Smooth muscle cell (in vitro differentiated cells): ENCODE results near the gene MSI1. TPM values are rescaled to one million over a fixed set of nuclear protein-coding genes. Genes with fewer than 3 reads are reported as not detected.

ENCODE experiments used
- DNase-seq: peaks from one replicate; lab custom pipeline; 2025; ENCODE audit not compliant: unreplicated experiment; lab: John Stamatoyannopoulos, UW
- H2AFZ ChIP-seq: fragments of 200-600 bp; sonication (generic); 2 replicates; pipeline ENCODE4 v1.6.0; 2016; ENCODE audit warnings: antibody characterized with exemption, low read depth, mild to moderate bottlenecking
- H3F3A ChIP-seq: fragments of 200-600 bp; sonication (generic); 2 replicates; pipeline ENCODE4 v1.6.0; 2017; ENCODE audit warnings: antibody characterized with exemption, low read depth
- H3K27ac ChIP-seq: fragments of 200-600 bp; sonication (generic); 2 replicates; pipeline ENCODE4 v1.5.1; 2016; ENCODE audit warnings: low read depth, mild to moderate bottlenecking
- H3K27me3 ChIP-seq: fragments of 200-600 bp; sonication (generic); 2 replicates; pipeline ENCODE4 v1.6.1; 2016; ENCODE audit warnings: low read depth, mild to moderate bottlenecking
- H3K36me3 ChIP-seq: fragments of 200-600 bp; sonication (generic); 2 replicates; pipeline ENCODE4 v1.5.1; 2016; ENCODE audit warnings: low read depth
- H3K4me1 ChIP-seq: fragments of 200-600 bp; sonication (generic); 2 replicates; pipeline ENCODE4 v1.5.1; 2016; ENCODE audit warnings: low read depth
- H3K4me2 ChIP-seq: fragments of 200-600 bp; sonication (generic); 2 replicates; pipeline ENCODE4 v1.6.0; 2016; ENCODE audit warnings: mild to moderate bottlenecking
- H3K4me3 ChIP-seq: fragments of 200-600 bp; sonication (generic); 2 replicates; pipeline ENCODE4 v1.5.1; 2016; ENCODE audit warnings: mild to moderate bottlenecking
- H3K79me2 ChIP-seq: fragments of 200-600 bp; sonication (generic); 2 replicates; pipeline ENCODE4 v1.6.0; 2016; ENCODE audit warnings: low read depth, mild to moderate bottlenecking
- H3K9ac ChIP-seq: fragments of 200-600 bp; sonication (generic); 2 replicates; pipeline ENCODE4 v1.6.0; 2016; ENCODE audit warnings: low read depth
- H3K9me3 ChIP-seq: fragments of 200-600 bp; sonication (generic); replicated peaks from 2 replicates; pipeline ENCODE4 v1.5.1; 2016; ENCODE audit warnings: low read depth
- H4K20me1 ChIP-seq: fragments of 200-600 bp; sonication (generic); 2 replicates; pipeline ENCODE4 v1.6.0; 2016; ENCODE audit warnings: low read depth
- WGBS: methylation state at CpG from one replicate; pipeline ENCODE4 v1.1.7; 2016; ENCODE audit warnings: low lambda C conversion rate; 5-methylcytosine and 5-hydroxymethylcytosine counted together
- polyA plus RNA-seq: library from polyadenylated mRNA; unstranded; fragments of >200 nt; fragmentation: Nextera tagmentation; extraction: Ambion mirVana; gene quantifications from 2 replicates; pipeline ENCODE4 v1.2.1, GENCODE V29; 2016
- total RNA-seq: library from RNA; depleted of rRNA; stranded (reverse); fragments of >200 nt; gene quantifications from 2 replicates; pipeline ENCODE4 v1.2.3, GENCODE V29; 2014
- TF ChIP-seq, protein P1 (sequence below): fragments of 200-600 bp; sonication (generic); IDR thresholded peaks from 2 replicates; pipeline ENCODE4 v1.5.1; 2017; ENCODE audit warnings: borderline replicate concordance, mild to moderate bottlenecking, antibody characterized with exemption; ENCODE audit not compliant: insufficient read depth, poor library complexity, severe bottlenecking

The MSI1 gene
- total and polyA plus RNA-seq, 2 experiments from 2014 or later: 1.3 to 6.8 TPM

DNA sequence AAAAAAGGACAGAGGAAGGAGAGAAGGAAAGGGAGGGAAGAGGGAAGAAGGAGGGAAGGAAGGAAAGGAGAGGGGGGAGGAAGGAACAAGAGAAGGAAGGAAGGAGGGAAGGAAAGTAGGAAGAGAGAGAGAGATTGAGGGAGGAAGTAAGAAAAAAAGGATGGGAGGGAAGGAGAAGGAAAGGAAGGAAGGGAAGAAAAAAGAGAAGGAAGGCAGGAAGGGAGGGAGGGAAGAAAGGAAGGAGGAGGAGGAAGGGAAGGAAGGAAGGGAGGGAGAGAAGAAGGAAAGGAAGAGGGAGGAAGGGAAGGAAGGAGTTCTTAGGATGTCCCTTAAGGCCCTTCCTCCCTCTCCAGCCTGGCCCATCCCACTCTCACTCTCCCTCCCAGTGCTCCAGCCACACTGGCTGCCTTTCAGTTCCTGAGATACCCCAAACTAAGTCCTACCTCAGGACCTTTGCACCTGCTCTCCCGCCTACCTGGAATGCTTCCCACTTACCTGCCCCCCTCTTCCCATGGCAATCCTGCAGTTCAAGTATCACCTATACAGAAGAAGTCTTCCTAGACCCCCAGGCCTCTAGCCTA is 21.7 kb upstream of the MSI1 start:
- no peak overlapping the region for H2AFZ ChIP-seq
- no peaks in the 10 kb centered on the region for H3K36me3 ChIP-seq
- peaks cover 13% of the 10 kb centered on the region for H3K27me3 ChIP-seq
- H4K20me1 ChIP-seq: no peaks in the 10 kb centered on the region
- DNase-seq: no peak
- H3K79me2 ChIP-seq: no peaks in the 10 kb centered on the region
- 100% methylated on average over 1 of the region's 1 CpG for WGBS
- H3K9me3 ChIP-seq: no peaks in the 10 kb centered on the region
- no peak overlapping the region for H3K9ac ChIP-seq
- H3K4me1 ChIP-seq: peaks cover 26% of the 10 kb centered on the region
- no peak overlapping the region for H3K27ac ChIP-seq
- TF ChIP-seq, protein P1, sequence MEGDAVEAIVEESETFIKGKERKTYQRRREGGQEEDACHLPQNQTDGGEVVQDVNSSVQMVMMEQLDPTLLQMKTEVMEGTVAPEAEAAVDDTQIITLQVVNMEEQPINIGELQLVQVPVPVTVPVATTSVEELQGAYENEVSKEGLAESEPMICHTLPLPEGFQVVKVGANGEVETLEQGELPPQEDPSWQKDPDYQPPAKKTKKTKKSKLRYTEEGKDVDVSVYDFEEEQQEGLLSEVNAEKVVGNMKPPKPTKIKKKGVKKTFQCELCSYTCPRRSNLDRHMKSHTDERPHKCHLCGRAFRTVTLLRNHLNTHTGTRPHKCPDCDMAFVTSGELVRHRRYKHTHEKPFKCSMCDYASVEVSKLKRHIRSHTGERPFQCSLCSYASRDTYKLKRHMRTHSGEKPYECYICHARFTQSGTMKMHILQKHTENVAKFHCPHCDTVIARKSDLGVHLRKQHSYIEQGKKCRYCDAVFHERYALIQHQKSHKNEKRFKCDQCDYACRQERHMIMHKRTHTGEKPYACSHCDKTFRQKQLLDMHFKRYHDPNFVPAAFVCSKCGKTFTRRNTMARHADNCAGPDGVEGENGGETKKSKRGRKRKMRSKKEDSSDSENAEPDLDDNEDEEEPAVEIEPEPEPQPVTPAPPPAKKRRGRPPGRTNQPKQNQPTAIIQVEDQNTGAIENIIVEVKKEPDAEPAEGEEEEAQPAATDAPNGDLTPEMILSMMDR: no peak
- H3F3A ChIP-seq: no peaks in the 10 kb centered on the region
- no peak overlapping the region for H3K4me3 ChIP-seq
- H3K4me2 ChIP-seq: no peak overlapping the region

DNA sequence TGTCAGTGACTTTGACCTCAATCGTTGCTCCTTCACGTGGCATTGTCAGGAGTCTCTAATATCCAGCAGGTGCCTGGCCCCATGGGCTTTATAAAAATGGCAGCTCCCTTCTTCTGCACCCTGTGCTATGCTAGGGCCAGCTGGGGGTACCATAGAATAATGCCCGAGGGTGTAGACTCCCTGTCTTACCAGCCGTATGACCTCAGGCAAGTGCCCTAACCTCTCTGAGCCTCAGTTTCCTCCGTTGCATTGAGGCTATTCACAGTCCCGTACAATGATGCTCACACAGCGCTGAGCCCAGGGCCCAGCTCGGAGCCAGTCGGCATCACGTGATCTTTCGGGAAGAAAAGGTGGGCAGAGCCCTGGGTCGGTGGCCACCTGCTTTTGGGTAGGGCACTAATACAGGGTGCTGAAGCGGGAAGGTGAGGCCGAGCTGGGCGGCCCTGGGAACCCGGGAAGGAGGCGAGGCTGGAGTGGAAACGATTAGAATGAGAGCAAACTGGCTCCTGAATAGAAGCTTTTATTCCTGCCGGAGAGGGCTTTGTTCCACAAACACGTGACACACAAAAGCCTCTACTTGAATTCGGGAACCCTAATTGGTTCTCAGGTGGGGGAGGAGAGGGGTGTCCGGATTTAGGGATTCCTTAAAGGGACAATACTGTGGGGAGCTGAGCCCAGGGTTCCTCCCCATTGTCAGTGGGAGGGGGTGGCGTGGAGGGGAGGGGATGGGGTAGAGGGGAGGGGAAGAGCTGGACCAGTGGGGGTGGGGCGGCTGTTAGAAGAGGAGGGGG is 19.9 kb upstream of the MSI1 start:
- Histone ChIP-seq H3K9me3 (no peaks in the 10 kb centered on the region), H2AFZ (peak overlapping the region; percentile 60), H3K4me2 (peak overlapping the region; percentile 55), H3K27ac (no peak overlapping the region), H3K36me3 (no peaks in the 10 kb centered on the region), H3K4me1 (peaks cover 16% of the 10 kb centered on the region), H3K9ac (no peak overlapping the region), H3K27me3 (peaks cover 13% of the 10 kb centered on the region), H3F3A (no peaks in the 10 kb centered on the region), H3K4me3 (peak overlapping the region; percentile 16), H4K20me1 (no peaks in the 10 kb centered on the region), H3K79me2 (no peaks in the 10 kb centered on the region)
- TF ChIP-seq, protein P1: no peak
- no peak for DNase-seq
- 11% methylated on average over 22 of the region's 24 CpGs for WGBS

DNA sequence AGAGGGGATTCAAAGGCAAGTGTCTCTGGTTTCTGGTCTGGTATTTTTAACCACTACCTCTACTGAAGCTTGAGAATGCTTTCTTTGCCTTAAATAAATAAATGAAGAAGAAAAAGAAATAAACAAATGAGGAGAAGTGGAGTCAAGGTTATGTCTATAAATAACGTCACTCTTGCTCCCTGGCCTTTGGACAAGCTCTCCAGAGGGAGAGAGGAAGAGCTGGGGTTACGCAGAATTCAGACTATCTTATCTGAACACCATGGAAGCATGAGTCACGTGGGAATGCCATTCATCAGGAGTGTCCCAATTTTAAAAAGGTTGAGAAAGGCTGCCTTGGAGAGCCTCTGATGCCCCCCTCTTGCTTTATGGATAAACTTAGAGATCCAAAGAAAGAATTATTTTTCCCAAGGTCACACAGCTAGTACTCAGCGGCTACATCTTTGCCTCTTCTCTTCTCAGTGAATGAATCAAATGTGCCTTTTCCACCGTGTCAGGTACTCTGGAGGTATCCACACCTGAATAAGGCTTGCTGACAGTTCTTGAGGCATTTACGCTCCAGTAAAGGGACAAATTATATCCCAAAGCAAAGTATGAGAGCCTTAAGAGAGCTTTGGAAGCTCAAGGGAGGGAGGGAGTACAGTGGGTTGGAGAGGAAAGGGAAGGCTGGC is 12.9 kb upstream of the MSI1 start:
- DNase-seq: no peak
- no peak overlapping the region for H3K4me2 ChIP-seq

More for the DNA sequence above, 12.9 kb upstream of the MSI1 start:
- no peaks in the 10 kb centered on the region for H3K79me2 ChIP-seq
- H3K36me3 ChIP-seq: no peaks in the 10 kb centered on the region
- no peaks in the 10 kb centered on the region for H3K4me1 ChIP-seq
- no peak overlapping the region for H3K27ac ChIP-seq
- H4K20me1 ChIP-seq: no peaks in the 10 kb centered on the region
- no peak overlapping the region for H2AFZ ChIP-seq
- 45% methylated on average over 6 of the region's 6 CpGs for WGBS
- no peaks in the 10 kb centered on the region for H3K27me3 ChIP-seq
- no peak overlapping the region for H3K9ac ChIP-seq
- TF ChIP-seq, protein P1: no peak
- no peak overlapping the region for H3K4me3 ChIP-seq
- no peaks in the 10 kb centered on the region for H3F3A ChIP-seq
- no peaks in the 10 kb centered on the region for H3K9me3 ChIP-seq
